H1 (cell line): ENCODE data around the gene TACR2. TPM values are rescaled to one million over a fixed set of nuclear protein-coding genes. Genes with fewer than 3 reads are reported as not detected.

Experiments used
- CTCF ChIA-PET: fragments of 300-600 bp; sonication (Branson Sonifier 250); formaldehyde crosslinking; loops from one replicate; lab custom pipeline; 2021; ENCODE audit not compliant: partially characterized antibody; lab: Charles Lee
- POLR2A ChIA-PET: fragments of 300-600 bp; sonication (Branson Sonifier 250); formaldehyde crosslinking; loops from one replicate; lab custom pipeline; 2021; ENCODE audit warnings: inconsistent platforms; ENCODE audit not compliant: partially characterized antibody; lab: Charles Lee
- DNase-seq, 2 experiments: peaks; one replicate each; pipeline versions ENCODE4 v3.0.0 to v3.0.0-alpha.2; 2010 to 2022; ENCODE audit warnings: low spot score in 2 of 2, low read depth in 1 of 2, mixed read lengths in 1 of 2
- FAIRE-seq: peaks from 2 replicates; lab custom pipeline; 2011; peaks lifted over from hg19 to GRCh38; lab: Jason Lieb, UNC
- H2AFZ ChIP-seq: 2 replicates; pipeline ENCODE4 v1.8.1; 2012; ENCODE audit warnings: low read length, inconsistent platforms
- H2AK5ac ChIP-seq: 2 replicates; pipeline ENCODE4 v1.6.1; 2013; ENCODE audit warnings: low read depth, low read length
- H2BK120ac ChIP-seq: replicated peaks from 2 replicates; pipeline ENCODE3; 2013; ENCODE audit warnings: low read depth, low read length, inconsistent platforms
- H2BK12ac ChIP-seq: 2 replicates; pipeline ENCODE4 v1.6.1; 2013; ENCODE audit warnings: low read depth, low read length
- H2BK15ac ChIP-seq: 2 replicates; pipeline ENCODE4 v1.6.1; 2013; ENCODE audit warnings: low read length
- H2BK20ac ChIP-seq: 2 replicates; pipeline ENCODE4 v1.6.1; 2013; ENCODE audit warnings: low read length
- H2BK5ac ChIP-seq: 2 replicates; pipeline ENCODE4 v1.6.1; 2013; ENCODE audit warnings: low read depth, low read length
- H3K14ac ChIP-seq: 2 replicates; pipeline ENCODE4 v1.6.1; 2013; ENCODE audit warnings: inconsistent platforms; ENCODE audit not compliant: insufficient read length
- H3K18ac ChIP-seq: 2 replicates; pipeline ENCODE4 v1.6.1; 2013; ENCODE audit warnings: low read length; ENCODE audit errors: extremely low read depth
- H3K23ac ChIP-seq: 2 replicates; pipeline ENCODE4 v1.6.1; 2013; ENCODE audit warnings: inconsistent platforms; ENCODE audit not compliant: insufficient read length
- H3K23me2 ChIP-seq: 2 replicates; pipeline ENCODE4 v1.6.1; 2013; ENCODE audit warnings: low read depth, low read length
- H3K27ac ChIP-seq: 2 replicates; pipeline ENCODE4 v1.6.1; 2011; ENCODE audit warnings: low read depth, low read length, inconsistent platforms
- H3K27me3 ChIP-seq, 4 experiments: replicated peaks in 1 of 4; 1 replicate in 1 of 4; 2 replicates in 3 of 4; pipeline versions ENCODE4 v1.6.1 to v1.8.1; 2011 to 2013; ENCODE audit warnings: low read length in 3 of 4, mild to moderate bottlenecking in 3 of 4, inconsistent platforms in 2 of 4, mixed read lengths in 2 of 4, moderate library complexity in 1 of 4; ENCODE audit not compliant: control insufficient read depth in 3 of 4, insufficient read depth in 3 of 4; ENCODE audit errors: extremely low read depth in 1 of 4
- H3K36me3 ChIP-seq, 4 experiments: 2 replicates each; pipeline versions ENCODE4 v1.6.1 to v1.8.1; 2011 to 2013; ENCODE audit warnings: mild to moderate bottlenecking in 4 of 4, low read length in 3 of 4, moderate library complexity in 2 of 4, control low read depth in 1 of 4, inconsistent platforms in 1 of 4; ENCODE audit not compliant: insufficient read depth in 4 of 4, control insufficient read depth in 2 of 4
- H3K4ac ChIP-seq: replicated peaks from 2 replicates; pipeline ENCODE3; 2013; ENCODE audit warnings: low read length, low read depth, mixed read lengths, inconsistent platforms; ENCODE audit not compliant: insufficient read length
- H3K4me1 ChIP-seq, 4 experiments: replicated peaks in 1 of 4; 1 replicate in 1 of 4; 2 replicates in 3 of 4; pipeline versions ENCODE4 v1.6.1 to v1.8.1; 2011 to 2013; ENCODE audit warnings: low read length in 3 of 4, inconsistent platforms in 2 of 4, mixed read lengths in 1 of 4; ENCODE audit not compliant: insufficient read depth in 4 of 4, control insufficient read depth in 3 of 4
- H3K4me2 ChIP-seq, 2 experiments: 2 replicates each; pipeline versions ENCODE4 v1.6.1 to v1.8.1; 2011 to 2013; ENCODE audit warnings: low read depth in 2 of 2, low read length in 2 of 2, control low read depth in 1 of 2, inconsistent platforms in 1 of 2, mild to moderate bottlenecking in 1 of 2; ENCODE audit not compliant: insufficient read depth in 1 of 2
- H3K4me3 ChIP-seq, 4 experiments: fragments of 200-600, 300-600 bp in 1 of 4; sonication (generic), shearing (Covaris generic), sonication (Bioruptor Twin) in 1 of 4; 2 replicates each; pipeline versions ENCODE4 v1.5.1 to v1.8.1; 2011 to 2016; ENCODE audit warnings: low read length in 4 of 4, low read depth in 3 of 4, control low read depth in 2 of 4, inconsistent platforms in 2 of 4, mild to moderate bottlenecking in 2 of 4, mixed read lengths in 1 of 4, moderate library complexity in 1 of 4; ENCODE audit not compliant: insufficient read depth in 2 of 4; ENCODE audit errors: extremely low read depth in 1 of 4
- H3K56ac ChIP-seq: replicated peaks from 2 replicates; pipeline ENCODE3; 2013; ENCODE audit warnings: low read depth, mild to moderate bottlenecking, mixed read lengths, low read length, inconsistent platforms; ENCODE audit not compliant: insufficient read length
- H3K79me1 ChIP-seq: 2 replicates; pipeline ENCODE4 v1.6.1; 2013; ENCODE audit warnings: low read depth, low read length, control low read depth
- H3K79me2 ChIP-seq, 2 experiments: 2 replicates each; pipeline versions ENCODE4 v1.6.1 to v1.8.1; 2012 to 2013; ENCODE audit warnings: low read length in 2 of 2, mild to moderate bottlenecking in 2 of 2, inconsistent platforms in 1 of 2; ENCODE audit not compliant: insufficient read depth in 2 of 2, control insufficient read depth in 1 of 2
- H3K9ac ChIP-seq, 4 experiments: replicated peaks in 1 of 4; 1 replicate in 1 of 4; 2 replicates in 3 of 4; pipeline versions ENCODE4 v1.6.1 to v1.8.1; 2011 to 2013; ENCODE audit warnings: low read depth in 3 of 4, low read length in 3 of 4, control low read depth in 2 of 4, mild to moderate bottlenecking in 2 of 4, moderate library complexity in 2 of 4, inconsistent platforms in 1 of 4; ENCODE audit errors: extremely low read depth in 1 of 4
- H3K9me3 ChIP-seq, 2 experiments: 2 replicates each; pipeline versions ENCODE4 v1.6.1 to v1.8.1; 2012 to 2013; ENCODE audit warnings: mild to moderate bottlenecking in 2 of 2, moderate library complexity in 2 of 2, control low read depth in 1 of 2, inconsistent platforms in 1 of 2, low read depth in 1 of 2, low read length in 1 of 2, mixed read lengths in 1 of 2; ENCODE audit not compliant: insufficient read depth in 2 of 2
- H4K20me1 ChIP-seq, 2 experiments: replicated peaks in 1 of 2; 2 replicates each; pipeline versions ENCODE3 to v1.8.1; 2011 to 2013; ENCODE audit warnings: inconsistent platforms in 2 of 2, low read length in 2 of 2, mild to moderate bottlenecking in 1 of 2; ENCODE audit not compliant: insufficient read depth in 2 of 2, control insufficient read depth in 1 of 2
- H4K5ac ChIP-seq: 2 replicates; pipeline ENCODE4 v1.6.1; 2013; ENCODE audit warnings: low read length, low read depth, mixed read lengths, inconsistent platforms; ENCODE audit not compliant: insufficient read length
- H4K8ac ChIP-seq: 2 replicates; pipeline ENCODE4 v1.8.0; 2013; ENCODE audit warnings: mild to moderate bottlenecking, moderate library complexity, low read length, inconsistent platforms; ENCODE audit not compliant: insufficient read depth; ENCODE audit errors: extremely low read depth
- H4K91ac ChIP-seq: replicated peaks from 2 replicates; pipeline ENCODE3; 2013; ENCODE audit warnings: low read length, mixed read lengths, inconsistent platforms; ENCODE audit not compliant: insufficient read length
- ATF3 ChIP-seq: IDR thresholded peaks from 2 replicates; pipeline ENCODE4 v1.6.1; 2011; ENCODE audit warnings: low read depth, mild to moderate bottlenecking, low read length; ENCODE audit not compliant: insufficient read depth
- GABPA ChIP-seq: IDR thresholded peaks from 2 replicates; pipeline ENCODE4 v1.6.1; 2011; ENCODE audit warnings: mild to moderate bottlenecking, low read length, moderate library complexity, borderline replicate concordance; ENCODE audit not compliant: insufficient read depth
- HDAC2 ChIP-seq, 2 experiments: fragments of 300-600 bp in 1 of 2; sonication (generic) in 1 of 2; IDR thresholded peaks; 2 replicates each; pipeline ENCODE4 v1.6.1; 2011 to 2012; ENCODE audit warnings: low read depth in 2 of 2, low read length in 2 of 2, mild to moderate bottlenecking in 2 of 2, moderate library complexity in 2 of 2, borderline replicate concordance in 1 of 2, inconsistent platforms in 1 of 2
- HDAC6 ChIP-seq: IDR thresholded peaks from one replicate; pipeline ENCODE4 v1.7.1; 2012; ENCODE audit warnings: low read depth, mild to moderate bottlenecking, inconsistent platforms, low read length, moderate library complexity
- KDM4A ChIP-seq: IDR thresholded peaks from one replicate; pipeline ENCODE4 v1.7.1; 2012; ENCODE audit warnings: low read depth, mild to moderate bottlenecking, moderate library complexity, low read length, inconsistent platforms; ENCODE audit not compliant: severe bottlenecking
- MAFK ChIP-seq: IDR thresholded peaks from 2 replicates; pipeline ENCODE4 v1.6.1; 2012; ENCODE audit warnings: low read depth, mild to moderate bottlenecking, improper control_type of control experiment, low read length
- RBBP5 ChIP-seq: IDR thresholded peaks from 2 replicates; pipeline ENCODE4 v1.7.1; 2012; ENCODE audit warnings: low read depth, mild to moderate bottlenecking, inconsistent platforms, low read length, moderate library complexity, borderline replicate concordance
- SAP30 ChIP-seq: fragments of 300-600 bp; sonication (generic); IDR thresholded peaks from 2 replicates; pipeline ENCODE4 v1.7.1; 2012; ENCODE audit warnings: low read length, moderate library complexity, mild to moderate bottlenecking, inconsistent platforms; ENCODE audit not compliant: insufficient read depth, insufficient replicate concordance
- SIRT6 ChIP-seq: IDR thresholded peaks from one replicate; pipeline ENCODE4 v1.7.1; 2012; ENCODE audit warnings: low read length, inconsistent platforms
- SP4 ChIP-seq: IDR thresholded peaks from 2 replicates; pipeline ENCODE4 v1.6.1; 2012; ENCODE audit warnings: low read length, inconsistent platforms
- TBP ChIP-seq: IDR thresholded peaks from 2 replicates; pipeline ENCODE4 v1.6.1; 2011; ENCODE audit warnings: low read depth, low read length, improper control_type of control experiment
- TCF12 ChIP-seq: IDR thresholded peaks from 2 replicates; pipeline ENCODE4 v1.6.1; 2011; ENCODE audit warnings: low read depth, mild to moderate bottlenecking, low read length
- ZNF274 ChIP-seq: IDR thresholded peaks from 2 replicates; pipeline ENCODE4 v1.7.0; 2012; ENCODE audit warnings: low read length, borderline replicate concordance; ENCODE audit errors: extremely low read depth
- WGBS, 2 experiments: shearing (Covaris generic) in 1 of 2; methylation state at CpG; one replicate each; pipeline versions ENCODE4 v1.1.6 to v1.1.7; 2013 to 2015; ENCODE audit warnings: low lambda C conversion rate in 2 of 2, mixed read lengths in 2 of 2, inconsistent platforms in 1 of 2, low coverage in 1 of 2, missing lambda C conversion rate in 1 of 2; ENCODE audit not compliant: insufficient replicate concordance in 2 of 2, insufficient coverage in 1 of 2, insufficient read length in 1 of 2; ENCODE audit errors: extremely low coverage in 1 of 2, missing lambda C conversion rate in 1 of 2; 5-methylcytosine and 5-hydroxymethylcytosine counted together
- polyA plus RNA-seq, 7 experiments: library from polyadenylated mRNA; depleted of rRNA in 3 of 7; stranded (reverse) in 5 of 7; unstranded in 2 of 7; fragments of >200 nt in 5 of 7; fragments of 200-250 nt in 2 of 7; gene quantifications; 1 replicate in 5 of 7; 2 replicates in 1 of 7; 4 replicates in 1 of 7; pipeline versions ENCODE4 v1.2.1 to v1.2.3, GENCODE V29; 2011 to 2013; ENCODE audit warnings: missing spikeins in 2 of 7, mixed read lengths in 2 of 7
- total RNA-seq: library from RNA; stranded (reverse); fragmentation: NEBNext Ultra II Directional; extraction: Animal tissue kit (Norgen Biotek cat#: 25700); gene quantifications from 2 replicates; pipeline ENCODE4 v1.2.1, GENCODE V29; 2021

The TACR2 gene
- total and polyA plus RNA-seq, 2 of the 8 experiments (the other 6 are each of a cell fraction or from before 2014, with no cell fraction given): 0.06 TPM; not detected in 1

DNA sequence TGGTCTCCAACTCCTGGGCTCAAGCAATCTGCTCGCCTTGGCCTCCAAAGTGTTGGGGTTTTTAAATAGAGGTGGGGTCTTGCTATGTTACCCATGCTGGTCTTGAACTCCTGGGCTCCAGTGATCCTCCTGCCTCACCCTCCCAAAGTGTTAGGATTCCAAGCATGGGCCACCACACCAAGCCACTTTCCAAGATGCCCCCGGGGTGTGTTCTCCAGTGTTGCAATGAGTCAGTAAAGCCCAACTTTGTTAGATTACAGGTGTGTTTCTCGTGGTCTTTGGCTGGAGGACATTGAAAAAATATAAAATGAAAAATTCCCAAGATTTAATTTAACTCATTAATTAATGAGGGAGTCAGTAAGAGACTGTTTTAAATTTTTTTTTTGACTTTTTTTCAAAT is 29.2 kb downstream of the TACR2 start:
- Histone ChIP-seq H2BK120ac (no peak overlapping the region), H3K14ac (no peak overlapping the region), H4K5ac (no peak overlapping the region), H3K9me3 (no peaks in the 10 kb centered on the region), H3K79me2 (no peaks in the 10 kb centered on the region), H2AK5ac (no peak overlapping the region), H3K4me3 (no peak overlapping the region), H4K8ac (no peak overlapping the region), H3K79me1 (peaks cover 7% of the 10 kb centered on the region; the same call in 1 of the 2 replicates), H2AFZ (no peak overlapping the region), H3K9ac (no peak overlapping the region), H3K23me2 (no peaks in the 10 kb centered on the region), H2BK12ac (no peak overlapping the region), H3K4me1 (peaks cover 8 to 21% (median 15%) of the 10 kb centered on the region in 4 experiments), H2BK20ac (no peak overlapping the region), H3K23ac (no peak overlapping the region), H3K56ac (no peak overlapping the region), H3K36me3 (peaks cover 14 to 58% (median 45%) of the 10 kb centered on the region in 4 experiments), H3K18ac (no peak overlapping the region), H3K27me3 (no peaks in the 10 kb centered on the region), H3K27ac (no peak overlapping the region), H3K4me2 (no peak overlapping the region), H4K91ac (no peak overlapping the region), H2BK15ac (no peak overlapping the region), H3K4ac (no peak overlapping the region), H2BK5ac (no peak overlapping the region), H4K20me1 (no peaks in the 10 kb centered on the region)
- no peak for FAIRE-seq
- ChIA-PET POLR2A (no interaction called here), CTCF (interaction anchor here (1.1 to 7.6 kb wide), 4 partner anchors 18 to 162 kb away, joined by 3 to 69 read pairs (median 4); no protein-coding TSS in a partner anchor)
- no peak for TF ChIP-seq SAP30
- TF ChIP-seq TBP: no peak
- no peak for TF ChIP-seq KDM4A
- no peak for TF ChIP-seq ZNF274
- TF ChIP-seq TCF12: no peak
- TF ChIP-seq SP4: no peak
- no peak for TF ChIP-seq GABPA
- TF ChIP-seq HDAC6: no peak
- no peak for TF ChIP-seq ATF3
- no peak for TF ChIP-seq HDAC2 (IDR thresholded peaks at IDR 0.05; ENCODE audit: borderline replicate concordance in 1 of 2, low read depth in 2 of 2, low read length in 2 of 2)
- TF ChIP-seq SIRT6: no peak
- TF ChIP-seq RBBP5: no peak
- TF ChIP-seq MAFK: no peak
- 91% methylated on average over 3 of the region's 3 CpGs; no CpG with 5 or more reads in 1 of the 2 experiments for WGBS, 2 experiments
- DNase-seq: no peak
